HEK293 (cell line): Measurements from ENCODE around the gene RHBDF2.

Experiments
- IKZF3 ChIP-seq: fragments of 450-650 bp; IDR thresholded peaks from 2 replicates; pipeline ENCODE4 v1.5.0; 2018; ENCODE audit warnings: missing biosample characterization, mild to moderate bottlenecking, missing genetic modification characterization, moderate library complexity
- YY1 ChIP-seq: fragments of 450-650 bp; formaldehyde crosslinking; IDR thresholded peaks from 2 replicates; pipeline ENCODE4 v1.5.1; 2018; ENCODE audit warnings: missing biosample characterization, missing genetic modification characterization
- ZNF324 ChIP-seq: fragments of 450-650 bp; formaldehyde crosslinking; IDR thresholded peaks from 2 replicates; pipeline ENCODE4 v1.5.1; 2016; ENCODE audit warnings: missing biosample characterization, missing genetic modification characterization
- ZNF391 ChIP-seq: fragments of 450-650 bp; formaldehyde crosslinking; IDR thresholded peaks from 2 replicates; pipeline ENCODE4 v1.5.1; 2016; ENCODE audit warnings: low read depth, missing biosample characterization, missing genetic modification characterization, borderline replicate concordance
- ZNF558 ChIP-seq: fragments of 450-650 bp; formaldehyde crosslinking; IDR thresholded peaks from 2 replicates; pipeline ENCODE4 v1.5.1; 2016; ENCODE audit warnings: missing biosample characterization, missing genetic modification characterization
- ZNF677 ChIP-seq: fragments of 450-650 bp; IDR thresholded peaks from 2 replicates; pipeline ENCODE4 v1.5.0; 2018; ENCODE audit warnings: missing biosample characterization, mild to moderate bottlenecking, missing genetic modification characterization, moderate library complexity
- TF ChIP-seq, protein P1 (sequence below): fragments of 450-650 bp; formaldehyde crosslinking; IDR thresholded peaks from 2 replicates; pipeline ENCODE4 v1.5.1; 2016; ENCODE audit warnings: missing biosample characterization, missing genetic modification characterization
- TF ChIP-seq, protein P2 (sequence below): fragments of 450-650 bp; formaldehyde crosslinking; IDR thresholded peaks from 2 replicates; pipeline ENCODE4 v1.5.1; 2016; ENCODE audit warnings: missing biosample characterization, missing genetic modification characterization

DNA sequence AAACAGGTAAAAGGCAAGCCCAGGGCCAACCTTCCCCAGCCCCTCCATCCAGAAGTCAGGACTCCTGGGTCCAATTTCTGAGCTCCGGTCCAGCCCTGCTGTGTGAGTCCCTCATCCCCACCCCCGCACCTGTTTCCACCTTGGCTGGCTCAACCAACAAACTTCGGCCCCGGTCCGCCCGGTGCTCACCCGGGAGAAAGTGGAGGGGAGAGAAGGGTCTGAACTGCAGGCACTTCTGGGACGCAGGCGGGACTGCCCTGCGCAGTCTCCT, 541 bp downstream of the RHBDF2 start:
- TF ChIP-seq, protein P1, sequence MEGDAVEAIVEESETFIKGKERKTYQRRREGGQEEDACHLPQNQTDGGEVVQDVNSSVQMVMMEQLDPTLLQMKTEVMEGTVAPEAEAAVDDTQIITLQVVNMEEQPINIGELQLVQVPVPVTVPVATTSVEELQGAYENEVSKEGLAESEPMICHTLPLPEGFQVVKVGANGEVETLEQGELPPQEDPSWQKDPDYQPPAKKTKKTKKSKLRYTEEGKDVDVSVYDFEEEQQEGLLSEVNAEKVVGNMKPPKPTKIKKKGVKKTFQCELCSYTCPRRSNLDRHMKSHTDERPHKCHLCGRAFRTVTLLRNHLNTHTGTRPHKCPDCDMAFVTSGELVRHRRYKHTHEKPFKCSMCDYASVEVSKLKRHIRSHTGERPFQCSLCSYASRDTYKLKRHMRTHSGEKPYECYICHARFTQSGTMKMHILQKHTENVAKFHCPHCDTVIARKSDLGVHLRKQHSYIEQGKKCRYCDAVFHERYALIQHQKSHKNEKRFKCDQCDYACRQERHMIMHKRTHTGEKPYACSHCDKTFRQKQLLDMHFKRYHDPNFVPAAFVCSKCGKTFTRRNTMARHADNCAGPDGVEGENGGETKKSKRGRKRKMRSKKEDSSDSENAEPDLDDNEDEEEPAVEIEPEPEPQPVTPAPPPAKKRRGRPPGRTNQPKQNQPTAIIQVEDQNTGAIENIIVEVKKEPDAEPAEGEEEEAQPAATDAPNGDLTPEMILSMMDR (tag by site-specific recombination) = no peak
- TF ChIP-seq IKZF3 (tag by site-specific recombination) = no peak
- no peak for TF ChIP-seq ZNF677 (tag by site-specific recombination)
- TF ChIP-seq ZNF324 (tag by site-specific recombination) = no peak
- TF ChIP-seq, protein P2, sequence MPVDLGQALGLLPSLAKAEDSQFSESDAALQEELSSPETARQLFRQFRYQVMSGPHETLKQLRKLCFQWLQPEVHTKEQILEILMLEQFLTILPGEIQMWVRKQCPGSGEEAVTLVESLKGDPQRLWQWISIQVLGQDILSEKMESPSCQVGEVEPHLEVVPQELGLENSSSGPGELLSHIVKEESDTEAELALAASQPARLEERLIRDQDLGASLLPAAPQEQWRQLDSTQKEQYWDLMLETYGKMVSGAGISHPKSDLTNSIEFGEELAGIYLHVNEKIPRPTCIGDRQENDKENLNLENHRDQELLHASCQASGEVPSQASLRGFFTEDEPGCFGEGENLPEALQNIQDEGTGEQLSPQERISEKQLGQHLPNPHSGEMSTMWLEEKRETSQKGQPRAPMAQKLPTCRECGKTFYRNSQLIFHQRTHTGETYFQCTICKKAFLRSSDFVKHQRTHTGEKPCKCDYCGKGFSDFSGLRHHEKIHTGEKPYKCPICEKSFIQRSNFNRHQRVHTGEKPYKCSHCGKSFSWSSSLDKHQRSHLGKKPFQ (tag by site-specific recombination) = no peak
- TF ChIP-seq YY1 = no peak
- TF ChIP-seq ZNF558 (tag by site-specific recombination) = no peak
- no peak for TF ChIP-seq ZNF391 (tag by site-specific recombination)
